ENCODE results near the gene RPS6KA1. TPM values are rescaled to one million over a fixed set of nuclear protein-coding genes. Genes with fewer than 3 reads are reported as not detected.
"Not testable (repeated sequence)": the region's sequence is repeated elsewhere in the genome, so short reads cannot be mapped to it uniquely, and the experiment has no call there.

Gene RPS6KA1
- polyA plus RNA-seq, 2 donors = 9.6 to 15.0 TPM

DNA sequence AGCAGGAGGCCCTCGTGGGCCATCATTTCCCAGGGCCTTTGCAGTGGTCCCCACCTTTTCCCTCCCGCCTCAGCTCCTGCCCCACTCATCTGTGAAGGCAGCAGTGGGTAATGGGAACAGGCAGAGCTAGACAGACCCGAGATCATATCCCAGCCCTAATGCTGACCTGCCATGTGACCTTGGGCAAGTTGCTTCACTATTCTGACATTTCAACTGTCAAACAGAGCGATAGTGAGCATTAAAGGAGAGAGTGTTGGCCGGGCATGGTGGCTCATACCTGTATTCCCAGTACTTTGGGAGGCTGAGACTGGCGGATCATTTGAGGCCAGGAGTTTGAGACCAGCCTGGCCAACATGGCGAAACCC, 51.7 kb downstream of the RPS6KA1 start:
- Histone ChIP-seq H3K4me1 (ENCODE audit: control insufficient read depth in 2 of 2, insufficient read depth in 2 of 2, low read length in 1 of 2) (no peaks in the 10 kb centered on the region), H3K27ac (ENCODE audit: low read depth in 2 of 2, low read length in 1 of 2) (no peak overlapping the region), H3K9me3 (ENCODE audit: control insufficient read depth in 2 of 2, insufficient read depth in 1 of 2, low read depth in 1 of 2, low read length in 1 of 2) (no peaks in the 10 kb centered on the region), H3K36me3 (ENCODE audit: control insufficient read depth in 2 of 2, insufficient read depth in 2 of 2, low read length in 1 of 2) (no peaks in the 10 kb centered on the region), H3K27me3 (ENCODE audit: control insufficient read depth in 1 of 2, insufficient read depth in 2 of 2, low read length in 2 of 2) (no peaks in the 10 kb centered on the region), H3K4me3 (ENCODE audit: low read depth in 1 of 2, low read length in 2 of 2) (no peak overlapping the region)
- 82 to 86% methylated on average over 7 of the region's 7 CpGs for WGBS, 2 donors

DNA sequence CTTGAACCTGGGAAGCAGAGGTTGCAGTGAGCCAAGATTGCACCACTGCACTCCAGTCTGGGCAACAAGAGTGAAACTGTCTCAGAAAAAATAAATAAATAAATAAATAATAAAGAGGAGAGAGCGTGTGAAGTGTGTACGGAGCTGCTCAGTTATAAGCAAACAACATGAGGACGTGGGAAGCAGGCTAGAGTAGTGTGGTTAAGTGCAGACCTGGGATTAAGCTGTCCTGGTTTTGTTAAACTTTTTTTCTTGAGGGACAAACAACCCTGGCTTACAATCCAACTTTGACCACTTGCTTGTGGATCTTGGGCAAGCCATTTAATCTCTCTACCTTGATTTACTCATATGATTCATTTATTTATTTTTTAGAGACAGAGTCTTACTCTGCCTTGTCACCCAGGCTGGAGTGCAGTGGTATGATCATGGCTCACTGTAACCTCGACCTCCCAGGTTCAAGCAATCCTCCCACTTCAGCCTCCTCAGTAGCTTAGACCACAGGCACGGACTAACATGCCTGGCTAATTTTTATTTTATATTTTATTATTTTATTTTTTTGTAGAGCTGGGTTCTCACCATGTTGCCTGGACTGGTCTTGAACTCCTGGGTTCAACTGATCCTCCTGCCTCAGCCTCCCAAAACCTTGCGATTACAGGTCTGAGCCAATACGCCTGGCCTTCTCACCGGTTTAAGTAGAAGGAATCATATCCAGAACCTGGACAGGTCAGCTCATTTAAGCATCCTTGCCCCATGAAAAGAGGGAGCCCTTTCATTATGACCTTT, 52.7 kb downstream of the RPS6KA1 start:
- Histone ChIP-seq H3K4me1 (ENCODE audit: control insufficient read depth in 2 of 2, insufficient read depth in 2 of 2, low read length in 1 of 2) (no peaks in the 10 kb centered on the region), H3K4me3 (ENCODE audit: low read depth in 1 of 2, low read length in 2 of 2) (no peak overlapping the region), H3K27ac (ENCODE audit: low read depth in 2 of 2, low read length in 1 of 2) (no peak overlapping the region), H3K9me3 (ENCODE audit: control insufficient read depth in 2 of 2, insufficient read depth in 1 of 2, low read depth in 1 of 2, low read length in 1 of 2) (no peaks in the 10 kb centered on the region), H3K36me3 (ENCODE audit: control insufficient read depth in 2 of 2, insufficient read depth in 2 of 2, low read length in 1 of 2) (no peaks in the 10 kb centered on the region), H3K27me3 (ENCODE audit: control insufficient read depth in 1 of 2, insufficient read depth in 2 of 2, low read length in 2 of 2) (no peaks in the 10 kb centered on the region)
- WGBS, 2 donors = 79 to 81% methylated on average over 8 of the region's 8 CpGs

DNA sequence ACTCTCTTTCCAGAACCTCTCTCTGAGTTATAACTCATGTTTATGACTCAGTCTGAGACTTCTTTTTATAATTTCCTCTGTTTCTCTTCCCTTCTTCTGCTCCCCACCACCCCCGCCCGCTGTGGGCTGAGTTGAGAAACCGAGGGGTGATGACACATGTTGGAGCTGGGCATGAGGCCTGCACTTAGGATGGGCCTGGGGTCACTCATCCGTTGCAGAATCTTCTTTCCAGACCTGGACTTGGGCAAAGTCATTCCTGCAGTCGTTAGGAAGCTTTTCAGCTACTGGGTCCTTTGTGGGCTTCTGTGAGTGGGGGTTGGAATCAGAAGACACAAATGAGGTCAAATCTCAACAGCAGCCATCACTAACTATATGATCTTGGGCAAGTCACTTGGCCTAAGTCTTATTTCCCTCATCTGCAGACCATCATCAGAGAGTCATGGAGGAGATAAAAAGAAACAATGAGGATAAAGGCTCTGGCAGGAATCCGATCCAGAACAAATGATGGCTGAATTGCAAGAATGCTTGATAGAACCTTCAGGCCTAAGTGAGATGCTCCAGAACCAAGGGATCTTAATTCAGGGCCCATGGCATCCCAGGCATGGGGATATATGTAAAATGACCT, 53.4 kb downstream of the RPS6KA1 start:
- H3K36me3 ChIP-seq (ENCODE audit: control insufficient read depth in 2 of 2, insufficient read depth in 2 of 2, low read length in 1 of 2) = no peaks in the 10 kb centered on the region
- H3K27me3 ChIP-seq (ENCODE audit: control insufficient read depth in 1 of 2, insufficient read depth in 2 of 2, low read length in 2 of 2) = no peaks in the 10 kb centered on the region
- H3K9me3 ChIP-seq (ENCODE audit: control insufficient read depth in 2 of 2, insufficient read depth in 1 of 2, low read depth in 1 of 2, low read length in 1 of 2) = no peaks in the 10 kb centered on the region
- no peak overlapping the region for H3K4me3 ChIP-seq (ENCODE audit: low read depth in 1 of 2, low read length in 2 of 2)
- no peak overlapping the region for H3K27ac ChIP-seq (ENCODE audit: low read depth in 2 of 2, low read length in 1 of 2)
- no peaks in the 10 kb centered on the region for H3K4me1 ChIP-seq (ENCODE audit: control insufficient read depth in 2 of 2, insufficient read depth in 2 of 2, low read length in 1 of 2)
- WGBS, 2 donors = 64 to 67% methylated on average over 6 of the region's 6 CpGs

DNA sequence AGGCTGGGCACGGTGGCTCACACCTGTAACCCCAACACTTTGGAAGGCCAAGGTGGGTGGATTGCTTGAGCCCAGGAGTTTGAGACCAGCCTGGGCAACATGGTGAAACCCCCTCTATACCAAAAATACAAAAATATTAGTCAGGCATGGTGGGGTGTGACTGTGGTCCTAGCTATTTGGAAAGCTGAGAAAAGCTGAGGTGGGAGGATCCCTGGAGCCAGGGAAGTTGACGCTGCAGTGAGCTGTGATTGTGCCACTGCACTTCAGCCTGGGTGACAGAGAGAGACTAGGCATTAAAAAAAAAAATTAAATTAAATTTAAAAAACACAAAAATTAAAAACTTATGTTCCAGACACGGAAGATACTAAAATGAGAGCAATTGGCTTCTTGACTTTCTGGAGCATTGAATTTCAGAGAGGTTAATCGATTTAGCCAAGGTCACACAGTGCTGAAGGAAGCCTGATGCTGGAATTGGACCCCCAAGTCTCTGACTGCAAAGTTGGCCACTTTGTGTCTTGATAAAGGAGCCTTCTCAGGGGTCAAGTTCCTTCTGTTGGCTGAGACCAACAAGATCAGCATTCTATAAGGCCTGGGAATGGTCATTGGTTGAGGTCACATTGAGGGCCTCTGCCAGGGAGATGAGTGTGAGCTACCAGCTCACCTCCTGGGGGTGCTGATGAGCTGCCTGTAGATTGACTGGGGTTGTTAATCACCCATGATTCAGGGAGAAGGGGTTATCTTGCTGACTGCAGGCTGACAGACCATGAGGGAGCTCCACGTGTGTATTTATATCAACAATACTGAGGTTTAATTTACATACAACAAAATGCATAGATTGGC, 54.3 kb downstream of the RPS6KA1 start:
- H3K4me1 ChIP-seq (ENCODE audit: control insufficient read depth in 2 of 2, insufficient read depth in 2 of 2, low read length in 1 of 2) = no peaks in the 10 kb centered on the region
- H3K36me3 ChIP-seq (ENCODE audit: control insufficient read depth in 2 of 2, insufficient read depth in 2 of 2, low read length in 1 of 2) = no peaks in the 10 kb centered on the region
- 84% methylated on average over 5 of the region's 5 CpGs for WGBS, 2 donors
- no peak overlapping the region for H3K4me3 ChIP-seq (ENCODE audit: low read depth in 1 of 2, low read length in 2 of 2)
- H3K27ac ChIP-seq (ENCODE audit: low read depth in 2 of 2, low read length in 1 of 2) = no peak overlapping the region
- H3K9me3 ChIP-seq (ENCODE audit: control insufficient read depth in 2 of 2, insufficient read depth in 1 of 2, low read depth in 1 of 2, low read length in 1 of 2) = no peaks in the 10 kb centered on the region
- H3K27me3 ChIP-seq (ENCODE audit: control insufficient read depth in 1 of 2, insufficient read depth in 2 of 2, low read length in 2 of 2) = no peaks in the 10 kb centered on the region

DNA sequence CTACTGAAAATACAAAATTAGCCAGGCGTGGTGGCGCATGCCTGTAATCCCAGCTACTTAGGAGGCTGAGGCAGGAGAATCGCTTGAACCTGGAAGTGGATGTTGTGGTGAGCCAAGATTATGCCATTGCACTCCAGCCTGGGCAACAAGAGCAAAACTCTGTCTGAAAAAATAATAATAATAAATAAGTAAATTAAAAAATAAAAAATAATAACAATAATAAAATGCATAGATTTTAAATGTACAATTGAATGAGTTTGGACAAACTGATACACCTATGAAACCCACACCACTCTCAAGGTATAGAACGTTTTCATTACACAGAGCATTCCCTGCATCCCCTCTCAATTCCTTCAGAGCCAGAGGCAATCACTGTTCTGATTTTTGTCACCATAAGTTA, 55.0 kb downstream of the RPS6KA1 start:
- not testable (repeated sequence) for H3K27ac ChIP-seq (ENCODE audit: low read depth in 2 of 2, low read length in 1 of 2); H3K9me3 ChIP-seq (ENCODE audit: control insufficient read depth in 2 of 2, insufficient read depth in 1 of 2, low read depth in 1 of 2, low read length in 1 of 2); H3K4me3 ChIP-seq (ENCODE audit: low read depth in 1 of 2, low read length in 2 of 2); H3K27me3 ChIP-seq (ENCODE audit: control insufficient read depth in 1 of 2, insufficient read depth in 2 of 2, low read length in 2 of 2); H3K36me3 ChIP-seq (ENCODE audit: control insufficient read depth in 2 of 2, insufficient read depth in 2 of 2, low read length in 1 of 2); H3K4me1 ChIP-seq (ENCODE audit: control insufficient read depth in 2 of 2, insufficient read depth in 2 of 2, low read length in 1 of 2)
- WGBS, 2 donors = 86 to 91% methylated on average over 4 of the region's 4 CpGs

DNA sequence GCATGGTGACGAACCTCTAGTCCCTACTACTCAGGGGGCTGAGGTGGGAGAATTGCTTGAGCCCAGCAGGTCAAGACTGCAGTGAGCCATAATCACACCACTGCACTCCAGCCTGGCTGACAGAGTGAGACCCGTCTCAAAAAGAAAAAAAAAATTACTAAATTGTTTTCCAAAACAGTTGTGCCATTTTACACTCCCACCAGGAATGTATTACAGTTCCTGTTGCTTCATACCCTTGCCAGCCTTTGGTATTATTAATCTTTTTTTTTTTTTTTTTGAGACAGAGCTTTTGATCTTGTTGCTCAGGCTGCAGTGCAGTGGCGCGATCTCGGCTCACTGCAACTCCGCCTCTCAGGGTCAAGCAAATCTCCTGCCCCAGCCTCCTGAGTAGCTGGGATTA, 55.9 kb downstream of the RPS6KA1 start:
- no peak overlapping the region for H3K27ac ChIP-seq (ENCODE audit: low read depth in 2 of 2, low read length in 1 of 2)
- no peaks in the 10 kb centered on the region for H3K27me3 ChIP-seq (ENCODE audit: control insufficient read depth in 1 of 2, insufficient read depth in 2 of 2, low read length in 2 of 2)
- H3K4me1 ChIP-seq (ENCODE audit: control insufficient read depth in 2 of 2, insufficient read depth in 2 of 2, low read length in 1 of 2) = no peaks in the 10 kb centered on the region
- no peak overlapping the region for H3K4me3 ChIP-seq (ENCODE audit: low read depth in 1 of 2, low read length in 2 of 2)
- no peaks in the 10 kb centered on the region for H3K36me3 ChIP-seq (ENCODE audit: control insufficient read depth in 2 of 2, insufficient read depth in 2 of 2, low read length in 1 of 2)
- H3K9me3 ChIP-seq (ENCODE audit: control insufficient read depth in 2 of 2, insufficient read depth in 1 of 2, low read depth in 1 of 2, low read length in 1 of 2) = no peaks in the 10 kb centered on the region
- 85 to 89% methylated on average over 6 of the region's 6 CpGs for WGBS, 2 donors

DNA sequence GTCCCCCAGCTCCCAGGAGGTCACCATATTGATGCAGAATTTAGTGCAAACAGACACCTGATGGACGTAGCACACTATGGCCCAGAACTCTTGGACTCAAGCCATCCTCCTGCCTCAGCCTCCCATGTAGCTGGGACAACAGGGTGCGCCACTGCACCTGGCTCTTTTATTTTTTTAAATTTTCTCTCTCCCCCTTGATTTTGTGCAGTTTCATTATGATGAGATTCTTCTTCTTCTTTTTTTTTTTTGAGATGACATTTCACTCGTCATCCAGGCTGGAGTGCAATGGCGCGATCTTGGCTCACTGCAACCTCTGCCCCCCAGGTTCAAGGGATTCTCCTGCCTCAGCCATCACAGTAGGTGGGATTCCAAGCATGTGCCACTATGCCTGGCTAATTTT, 63.8 kb downstream of the RPS6KA1 start:
- Histone ChIP-seq H3K36me3 (ENCODE audit: control insufficient read depth in 2 of 2, insufficient read depth in 2 of 2, low read length in 1 of 2) (no peaks in the 10 kb centered on the region), H3K4me3 (ENCODE audit: low read depth in 1 of 2, low read length in 2 of 2) (no peak overlapping the region), H3K4me1 (ENCODE audit: control insufficient read depth in 2 of 2, insufficient read depth in 2 of 2, low read length in 1 of 2) (no peaks in the 10 kb centered on the region), H3K9me3 (ENCODE audit: control insufficient read depth in 2 of 2, insufficient read depth in 1 of 2, low read depth in 1 of 2, low read length in 1 of 2) (no peaks in the 10 kb centered on the region), H3K27ac (ENCODE audit: low read depth in 2 of 2, low read length in 1 of 2) (no peak overlapping the region), H3K27me3 (ENCODE audit: control insufficient read depth in 1 of 2, insufficient read depth in 2 of 2, low read length in 2 of 2) (no peaks in the 10 kb centered on the region)
- 81 to 82% methylated on average over 5 of the region's 5 CpGs for WGBS, 2 donors

DNA sequence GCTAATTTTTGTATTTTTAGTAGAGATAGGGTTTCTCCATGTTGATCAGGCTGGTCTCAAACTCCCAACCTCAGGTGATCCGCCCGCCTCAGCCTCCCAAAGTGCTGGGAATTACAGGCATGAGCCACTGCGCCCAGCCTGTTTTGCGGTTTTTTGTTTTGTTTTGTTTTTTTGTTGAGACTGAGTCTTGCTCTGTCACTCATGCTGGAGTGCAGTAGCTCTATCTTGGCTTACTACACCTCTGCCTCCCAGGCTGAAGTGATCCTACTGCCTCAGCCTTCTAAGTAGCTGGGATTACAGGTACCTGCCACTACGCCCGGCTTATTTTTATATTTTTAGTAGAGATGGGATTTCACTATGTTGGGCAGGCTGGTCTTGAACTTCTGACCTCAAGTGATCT, 65.0 kb downstream of the RPS6KA1 start:
- not testable (repeated sequence) for H3K4me3 ChIP-seq (ENCODE audit: low read depth in 1 of 2, low read length in 2 of 2); H3K27me3 ChIP-seq (ENCODE audit: control insufficient read depth in 1 of 2, insufficient read depth in 2 of 2, low read length in 2 of 2); H3K36me3 ChIP-seq (ENCODE audit: control insufficient read depth in 2 of 2, insufficient read depth in 2 of 2, low read length in 1 of 2); H3K4me1 ChIP-seq (ENCODE audit: control insufficient read depth in 2 of 2, insufficient read depth in 2 of 2, low read length in 1 of 2); H3K27ac ChIP-seq (ENCODE audit: low read depth in 2 of 2, low read length in 1 of 2); H3K9me3 ChIP-seq (ENCODE audit: control insufficient read depth in 2 of 2, insufficient read depth in 1 of 2, low read depth in 1 of 2, low read length in 1 of 2)
- WGBS, 2 donors = 91% methylated on average over 6 of the region's 6 CpGs

DNA sequence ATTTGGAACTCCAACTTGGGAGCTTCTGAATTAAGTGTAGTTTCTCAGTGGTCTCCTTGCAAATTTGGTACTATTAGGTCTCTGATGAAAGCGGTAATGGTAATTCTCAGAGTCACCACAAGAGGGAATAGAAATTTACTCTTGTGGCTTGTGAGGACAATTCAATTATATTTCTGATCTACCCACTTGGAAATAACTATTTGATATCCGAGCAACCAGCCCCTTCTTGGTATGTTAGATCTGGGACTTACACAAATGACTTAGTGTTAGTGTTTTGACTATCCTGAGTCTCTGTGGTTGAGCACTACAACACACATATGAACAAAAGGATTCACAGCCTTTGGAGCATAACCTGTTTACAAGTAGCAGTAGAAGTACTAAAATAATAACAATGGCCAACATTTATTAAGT, 68.1 kb downstream of the RPS6KA1 start:
- H3K27me3 ChIP-seq (ENCODE audit: control insufficient read depth in 1 of 2, insufficient read depth in 2 of 2, low read length in 2 of 2) = no peaks in the 10 kb centered on the region
- no peaks in the 10 kb centered on the region for H3K4me1 ChIP-seq (ENCODE audit: control insufficient read depth in 2 of 2, insufficient read depth in 2 of 2, low read length in 1 of 2)
- no peaks in the 10 kb centered on the region for H3K36me3 ChIP-seq (ENCODE audit: control insufficient read depth in 2 of 2, insufficient read depth in 2 of 2, low read length in 1 of 2)
- H3K9me3 ChIP-seq (ENCODE audit: control insufficient read depth in 2 of 2, insufficient read depth in 1 of 2, low read depth in 1 of 2, low read length in 1 of 2) = no peaks in the 10 kb centered on the region
- H3K4me3 ChIP-seq (ENCODE audit: low read depth in 1 of 2, low read length in 2 of 2) = no peak overlapping the region
- 1 to 9% methylated on average over 2 of the region's 2 CpGs for WGBS, 2 donors
- H3K27ac ChIP-seq (ENCODE audit: low read depth in 2 of 2, low read length in 1 of 2) = no peak overlapping the region

All from esophagus (tissue), 2 donors.